ENCODE measurements around the gene PYM1. TPM values are rescaled to one million over a fixed set of nuclear protein-coding genes. Genes with fewer than 3 reads are reported as not detected.

Gene PYM1
- total RNA-seq, 2 experiments from 2014 or later = 46.7 to 56.4 TPM

DNA sequence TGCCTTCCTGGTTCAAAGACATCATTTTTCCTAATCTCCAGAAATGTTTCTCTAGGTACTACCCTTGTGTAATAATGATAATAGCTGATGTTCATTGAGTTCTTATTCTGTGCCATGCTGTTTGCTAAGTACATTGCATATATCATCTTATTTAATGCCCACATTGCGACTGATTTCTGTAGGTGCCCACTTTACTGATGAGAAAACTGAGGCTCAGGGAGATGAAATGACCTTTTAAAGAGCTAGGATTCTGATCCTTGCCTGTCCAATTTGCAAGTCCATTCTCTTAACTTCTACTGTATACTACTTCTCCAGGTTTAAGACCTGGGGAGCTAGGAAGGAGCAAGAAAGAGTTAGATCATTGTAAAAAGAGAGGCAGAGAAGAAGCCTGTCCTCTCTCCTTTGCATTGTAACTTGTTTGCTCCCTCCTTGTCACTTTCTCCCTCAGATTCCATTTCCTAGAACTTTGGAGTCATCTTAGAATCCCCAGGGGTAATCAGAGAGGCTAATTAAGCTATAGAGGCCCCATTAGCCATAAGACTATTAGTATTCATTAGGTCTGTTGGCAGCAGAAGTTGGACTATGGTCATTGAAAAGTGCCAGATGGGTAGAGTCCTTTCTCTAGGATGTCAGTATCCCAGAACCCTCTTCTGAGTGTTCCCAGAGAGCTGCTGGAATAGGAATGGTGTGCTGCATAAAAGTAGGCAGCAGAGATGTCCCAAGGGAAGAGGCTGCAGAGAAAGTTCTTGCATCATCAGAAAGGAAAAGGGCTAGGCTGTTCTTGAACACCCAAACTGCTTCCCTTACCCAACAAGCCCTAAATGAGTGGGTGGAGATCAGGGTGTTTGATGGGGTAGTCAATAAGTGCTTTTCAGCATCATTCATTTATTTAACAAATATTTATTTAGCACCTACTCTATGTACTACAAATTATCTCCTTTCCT, 6.4 kb upstream of the PYM1 start:
- CTCF ChIA-PET = interaction anchor here (0.6 to 7.8 kb wide), 9 partner anchors 10 to 256 kb away, joined by 3 to 66 read pairs (median 4); partner anchors contain the start of genes DNAJC14, RAB5B and SMARCC2
- Mint-ChIP-seq H3K4me3 (peak overlapping the region; percentile 96), H3K9me3 (ENCODE audit: low read depth) (no peaks in the 10 kb centered on the region), H3K4me1 (peaks cover 84% of the 10 kb centered on the region), H3K27ac (peak overlapping the region; percentile 50), H3K27me3 (no peaks in the 10 kb centered on the region), H3K36me3 (peaks cover 53% of the 10 kb centered on the region)
- ATAC-seq (no peak), DNase-seq (no peak)

DNA sequence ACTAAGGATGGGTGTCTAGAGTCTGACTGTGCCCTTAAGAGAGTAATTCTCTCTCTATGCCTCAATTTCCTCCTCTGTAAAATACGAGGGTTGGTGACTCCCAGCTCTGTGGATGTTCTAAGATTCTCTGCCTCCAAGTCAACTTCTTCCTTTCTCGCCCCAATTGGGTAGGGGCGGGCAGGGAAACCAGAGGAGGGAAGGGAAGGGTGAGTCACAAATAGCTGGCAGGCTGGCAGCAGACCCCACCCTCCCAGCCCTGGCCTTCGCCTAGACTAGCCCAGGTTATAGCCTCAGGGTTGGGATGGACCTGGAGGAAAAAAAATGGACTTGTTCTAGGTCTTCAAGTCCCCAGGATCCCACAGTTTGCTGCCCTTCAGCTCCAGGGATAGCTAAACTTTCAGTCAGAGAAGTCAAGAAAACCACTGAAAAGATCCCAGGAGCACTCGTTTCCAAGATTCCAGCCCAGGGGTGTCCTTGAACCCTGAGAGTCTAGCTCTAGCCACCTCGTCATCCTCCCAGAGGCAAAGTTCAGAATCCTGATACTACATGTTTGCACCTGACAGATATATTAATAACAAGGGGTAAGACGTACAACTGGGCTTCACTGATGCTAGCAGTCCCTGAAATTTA, 5.6 kb upstream of the PYM1 start:
- peak overlapping the region; percentile 98 for H3K27ac Mint-ChIP-seq
- ATAC-seq (no peak), DNase-seq (no peak)
- H3K4me3 Mint-ChIP-seq = peak overlapping the region; percentile 96
- H3K4me1 Mint-ChIP-seq = peaks cover 77% of the 10 kb centered on the region
- peaks cover 48% of the 10 kb centered on the region for H3K36me3 Mint-ChIP-seq
- CTCF ChIA-PET = interaction anchor here (0.6 to 7.8 kb wide), 12 partner anchors 11 to 256 kb away, joined by 3 to 66 read pairs (median 4); partner anchors contain the start of genes DNAJC14, RAB5B and SMARCC2
- no peaks in the 10 kb centered on the region for H3K27me3 Mint-ChIP-seq
- H3K9me3 Mint-ChIP-seq (ENCODE audit: low read depth) = no peaks in the 10 kb centered on the region

DNA sequence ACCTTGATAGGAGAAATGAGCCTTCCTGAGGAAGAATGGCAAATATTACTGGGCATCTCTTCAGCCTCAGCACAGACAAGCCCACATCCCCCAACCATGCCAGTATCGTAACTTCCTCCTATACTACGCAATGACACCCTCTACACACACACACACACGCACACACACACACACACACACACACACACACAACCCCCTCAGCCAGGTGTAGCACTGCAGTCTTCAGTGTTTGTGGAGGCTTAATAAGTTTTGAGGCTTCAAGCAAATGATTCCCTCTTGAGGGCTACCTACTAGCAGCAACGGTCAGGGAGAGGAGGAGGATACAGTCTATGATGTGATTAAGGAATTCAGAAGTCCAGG, 4.8 kb upstream of the PYM1 start:
- DNase-seq (peak; percentile 71), ATAC-seq (no peak)
- no peaks in the 10 kb centered on the region for H3K9me3 Mint-ChIP-seq (ENCODE audit: low read depth)
- peaks cover 42% of the 10 kb centered on the region for H3K36me3 Mint-ChIP-seq
- H3K4me3 Mint-ChIP-seq = peak overlapping the region; percentile 96
- H3K4me1 Mint-ChIP-seq = peaks cover 74% of the 10 kb centered on the region
- CTCF ChIA-PET = interaction anchor here (0.6 to 7.8 kb wide), 9 partner anchors 10 to 257 kb away, joined by 3 to 66 read pairs (median 4); partner anchors contain the start of genes DNAJC14, RAB5B and SMARCC2
- H3K27ac Mint-ChIP-seq = peak overlapping the region; percentile 98
- H3K27me3 Mint-ChIP-seq = no peaks in the 10 kb centered on the region

DNA sequence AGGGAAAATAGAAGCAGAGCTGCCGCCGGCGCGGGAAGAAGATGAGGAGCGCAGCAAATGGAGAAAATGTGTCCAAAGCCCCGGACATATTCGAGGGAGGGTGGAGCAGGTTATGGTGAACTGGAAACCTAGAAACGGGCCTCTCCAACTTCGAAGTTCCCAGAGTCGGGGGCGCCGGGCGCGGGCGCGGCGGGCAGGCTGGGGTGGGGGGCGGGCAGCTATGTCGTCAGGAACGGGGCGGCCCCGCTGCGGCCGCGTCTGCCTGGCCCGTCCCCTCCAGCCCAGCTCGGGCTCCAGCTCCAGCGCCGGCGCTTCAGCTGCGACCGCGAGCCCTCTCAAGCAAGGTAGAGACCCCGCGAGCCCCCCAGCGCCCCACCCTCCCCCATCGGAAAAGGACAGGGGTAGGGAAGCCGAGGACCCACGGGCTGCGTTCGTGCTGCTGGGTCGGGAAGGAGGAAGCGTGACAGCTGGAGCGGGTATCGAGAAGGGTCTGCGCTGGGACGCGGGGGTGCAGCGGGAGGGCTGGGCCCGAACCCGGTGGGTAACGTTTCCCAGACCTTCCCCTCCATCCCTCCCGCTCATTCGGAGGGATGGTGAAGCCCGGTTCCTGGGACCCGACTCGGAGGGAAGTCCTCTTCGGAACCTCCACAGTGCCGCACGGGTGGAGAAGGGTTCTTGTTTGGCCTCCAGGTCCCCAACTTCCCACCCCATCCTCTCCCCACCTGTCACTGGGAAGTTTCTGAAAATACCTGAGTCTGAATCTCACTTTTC, 4.3 kb upstream of the PYM1 start:
- H3K27ac Mint-ChIP-seq = peak overlapping the region; percentile 98
- peak overlapping the region; percentile 96 for H3K4me3 Mint-ChIP-seq
- DNase-seq (peak; percentile 62), ATAC-seq (no peak)
- peaks cover 68% of the 10 kb centered on the region for H3K4me1 Mint-ChIP-seq
- no peaks in the 10 kb centered on the region for H3K27me3 Mint-ChIP-seq
- H3K36me3 Mint-ChIP-seq = peaks cover 40% of the 10 kb centered on the region
- CTCF ChIA-PET = interaction anchor here (1.1 to 8.0 kb wide), 6 partner anchors 8 to 193 kb away, joined by 5 to 121 read pairs (median 13); partner anchors contain the start of genes DNAJC14, ORMDL2, RAB5B and SARNP
- H3K9me3 Mint-ChIP-seq (ENCODE audit: low read depth) = no peaks in the 10 kb centered on the region

GRCh38 chr12:55931317-55931779, 3.7 kb upstream of the PYM1 start:
- peaks cover 38% of the 10 kb centered on the region for H3K36me3 Mint-ChIP-seq
- peak overlapping the region; percentile 96 for H3K4me3 Mint-ChIP-seq
- DNase-seq (no peak), ATAC-seq (no peak)
- peak overlapping the region; percentile 98 for H3K27ac Mint-ChIP-seq
- CTCF ChIA-PET = interaction anchor here (1.1 to 8.0 kb wide), 6 partner anchors 8 to 192 kb away, joined by 3 to 121 read pairs (median 13); partner anchors contain the start of genes DNAJC14, ORMDL2 and SARNP
- no peaks in the 10 kb centered on the region for H3K27me3 Mint-ChIP-seq
- no peaks in the 10 kb centered on the region for H3K9me3 Mint-ChIP-seq (ENCODE audit: low read depth)
- peaks cover 62% of the 10 kb centered on the region for H3K4me1 Mint-ChIP-seq

GRCh38 chr12:55930771-55931316, 3.1 kb upstream of the PYM1 start, which contains the start of gene DGKA:
TSS of gene DGKA (plus strand) at chr12:55931162. CDS start at chr12:55936504, 5,342 bp downstream.
- Mint-ChIP-seq H3K27ac (peak within 1 kb of the TSS; percentile 98), H3K27me3 (no peaks in the 10 kb centered on the region), H3K4me1 (peaks cover 58% of the 10 kb centered on the region), H3K9me3 (ENCODE audit: low read depth) (no peaks in the 10 kb centered on the region), H3K36me3 (peaks cover 35% of the 10 kb centered on the region), H3K4me3 (peak within 1 kb of the TSS; percentile 96)
- ATAC-seq = peak; percentile 28
- CTCF ChIA-PET = interaction anchor here (1.1 to 8.0 kb wide), 9 partner anchors 9 to 201 kb away, joined by 3 to 121 read pairs (median 8); partner anchors contain the start of genes DNAJC14, ORMDL2, RAB5B and SARNP
- DNase-seq = peak; percentile 90

GRCh38 chr12:55929306-55929791, 1.7 kb upstream of the PYM1 start:
- H3K36me3 Mint-ChIP-seq = peaks cover 37% of the 10 kb centered on the region
- ATAC-seq = peak; percentile 42
- peaks cover 54% of the 10 kb centered on the region for H3K4me1 Mint-ChIP-seq
- H3K9me3 Mint-ChIP-seq (ENCODE audit: low read depth) = no peaks in the 10 kb centered on the region
- peak overlapping the region; percentile 96 for H3K4me3 Mint-ChIP-seq
- H3K27me3 Mint-ChIP-seq = no peaks in the 10 kb centered on the region
- peak; percentile 93 for DNase-seq
- peak overlapping the region; percentile 98 for H3K27ac Mint-ChIP-seq
- CTCF ChIA-PET = interaction anchor here (0.6 to 8.0 kb wide), 9 partner anchors 10 to 190 kb away, joined by 3 to 121 read pairs (median 17); partner anchors contain the start of genes DNAJC14, ORMDL2 and SARNP

GRCh38 chr12:55926738-55927587, 731 bp downstream of the PYM1 start:
- CTCF ChIA-PET = interaction anchor here (0.6 to 8.0 kb wide), 20 partner anchors 10 to 207 kb away, joined by 3 to 121 read pairs (median 4); partner anchors contain the start of genes CD63, DNAJC14, ERBB3 and ORMDL2
- Mint-ChIP-seq H3K4me1 (peaks cover 44% of the 10 kb centered on the region), H3K27me3 (no peaks in the 10 kb centered on the region), H3K36me3 (peaks cover 36% of the 10 kb centered on the region), H3K9me3 (ENCODE audit: low read depth) (no peaks in the 10 kb centered on the region), H3K27ac (peak overlapping the region; percentile 98), H3K4me3 (peak overlapping the region; percentile 96)
- DNase-seq (peak; percentile 97), ATAC-seq (peak; percentile 48)

DNA sequence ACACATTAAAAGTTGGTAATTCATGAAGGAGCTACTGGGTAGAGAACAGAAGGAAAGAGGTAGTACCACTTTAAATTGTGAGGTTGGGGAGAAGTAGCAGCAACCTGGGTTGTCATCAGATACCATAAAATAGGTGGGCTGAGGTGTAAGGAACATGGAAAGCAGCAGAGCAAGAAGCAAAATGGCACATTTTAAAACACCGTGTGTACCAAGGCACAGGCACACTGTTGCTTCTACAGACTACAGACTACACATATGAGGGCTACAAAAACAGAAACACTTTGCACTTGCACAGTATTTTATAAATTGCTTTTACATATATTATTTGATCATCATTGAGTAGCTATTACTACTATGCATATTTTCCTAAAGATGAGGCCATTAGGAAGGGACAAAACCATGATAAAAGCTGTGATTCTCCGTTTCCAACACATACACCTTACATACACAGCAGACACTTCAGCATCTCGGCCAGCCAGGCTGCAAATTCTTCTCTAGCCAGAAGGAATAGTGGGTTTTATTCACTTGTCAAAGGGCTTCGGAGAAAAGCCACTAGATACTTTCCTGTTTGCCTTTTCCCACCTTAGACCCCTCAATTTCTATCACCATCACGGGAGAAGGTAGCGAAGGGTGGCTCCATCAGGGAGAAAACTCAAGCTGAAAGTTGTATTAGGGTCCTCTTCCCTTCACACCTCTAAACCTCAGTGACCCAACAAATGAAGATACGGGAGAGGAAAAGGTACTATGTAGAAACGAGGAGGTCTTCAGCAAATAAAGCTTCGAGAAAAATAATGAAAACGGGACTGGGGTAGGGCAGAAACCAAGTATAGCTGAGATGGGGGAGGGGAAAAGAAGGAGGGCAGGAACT, 1.6 kb downstream of the PYM1 start:
- H3K4me1 Mint-ChIP-seq = peaks cover 47% of the 10 kb centered on the region

GRCh38 chr12:55925371-55925770, 2.3 kb downstream of the PYM1 start:
- H3K27ac Mint-ChIP-seq = peak overlapping the region; percentile 98
- CTCF ChIA-PET = interaction anchor here (0.5 to 8.0 kb wide), 14 partner anchors 9 to 224 kb away, joined by 3 to 121 read pairs (median 5); partner anchors contain the start of genes CD63, DNAJC14, ORMDL2 and RAB5B
- no peaks in the 10 kb centered on the region for H3K9me3 Mint-ChIP-seq (ENCODE audit: low read depth)
- H3K4me3 Mint-ChIP-seq = peak overlapping the region; percentile 96
- ATAC-seq (no peak), DNase-seq (no peak)
- H3K36me3 Mint-ChIP-seq = peaks cover 34% of the 10 kb centered on the region
- no peaks in the 10 kb centered on the region for H3K27me3 Mint-ChIP-seq
- H3K4me1 Mint-ChIP-seq = peaks cover 44% of the 10 kb centered on the region

More for the DNA sequence above, 1.6 kb downstream of the PYM1 start:
- DNase-seq = peak; percentile 47
- no peak for ATAC-seq
- Mint-ChIP-seq H3K4me3 (peak overlapping the region; percentile 96), H3K27me3 (no peaks in the 10 kb centered on the region), H3K27ac (peak overlapping the region; percentile 98), H3K36me3 (peaks cover 33% of the 10 kb centered on the region), H3K9me3 (ENCODE audit: low read depth) (no peaks in the 10 kb centered on the region)
- CTCF ChIA-PET = interaction anchor here (0.6 to 8.0 kb wide), 17 partner anchors 10 to 206 kb away, joined by 3 to 121 read pairs (median 4); partner anchors contain the start of genes CD63, DNAJC14, ERBB3 and RAB5B

All from activated CD8-positive, alpha-beta memory T cell treated with anti-CD3 and anti-CD28 coated beads, Interleukin-2, amount 10 ng/mL, durations not matched to agents 7 days and 5 days (primary cell).